Activated CD4-positive, alpha-beta T cell treated with anti-CD3 and anti-CD28 coated beads, Interleukin-10, Interleukin-2, amounts not matched to agents 100 ng/mL and 50 ng/mL, durations not matched to agents 16 hours and 8 hours (primary cell): Measurements from ENCODE around the gene PTH1R.

Experiments
- DNase-seq: peaks from one replicate; pipeline ENCODE4 v3.0.0-alpha.2; 2020

PTH1R gene

DNA sequence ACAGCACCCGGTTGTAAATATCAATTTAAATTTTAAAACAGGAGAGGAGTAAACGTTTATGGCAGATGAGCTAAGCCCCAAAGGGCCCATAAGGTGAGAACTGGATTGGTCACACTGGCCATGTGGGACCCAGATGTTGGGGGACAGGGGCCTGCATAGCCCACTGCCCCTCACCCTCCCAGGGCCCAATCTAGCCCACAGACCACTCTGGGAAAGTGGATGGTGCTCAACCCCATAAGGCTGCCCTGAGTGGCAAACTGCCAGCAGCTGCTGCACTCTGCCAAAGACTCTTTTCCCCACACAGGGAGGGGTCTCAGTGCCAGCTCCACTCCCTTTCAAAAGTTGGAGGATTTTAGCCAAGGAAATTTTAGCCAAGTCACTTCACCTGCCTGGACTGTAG lies 56.6 kb downstream of the PTH1R start:
- DNase-seq, result no peak

DNA sequence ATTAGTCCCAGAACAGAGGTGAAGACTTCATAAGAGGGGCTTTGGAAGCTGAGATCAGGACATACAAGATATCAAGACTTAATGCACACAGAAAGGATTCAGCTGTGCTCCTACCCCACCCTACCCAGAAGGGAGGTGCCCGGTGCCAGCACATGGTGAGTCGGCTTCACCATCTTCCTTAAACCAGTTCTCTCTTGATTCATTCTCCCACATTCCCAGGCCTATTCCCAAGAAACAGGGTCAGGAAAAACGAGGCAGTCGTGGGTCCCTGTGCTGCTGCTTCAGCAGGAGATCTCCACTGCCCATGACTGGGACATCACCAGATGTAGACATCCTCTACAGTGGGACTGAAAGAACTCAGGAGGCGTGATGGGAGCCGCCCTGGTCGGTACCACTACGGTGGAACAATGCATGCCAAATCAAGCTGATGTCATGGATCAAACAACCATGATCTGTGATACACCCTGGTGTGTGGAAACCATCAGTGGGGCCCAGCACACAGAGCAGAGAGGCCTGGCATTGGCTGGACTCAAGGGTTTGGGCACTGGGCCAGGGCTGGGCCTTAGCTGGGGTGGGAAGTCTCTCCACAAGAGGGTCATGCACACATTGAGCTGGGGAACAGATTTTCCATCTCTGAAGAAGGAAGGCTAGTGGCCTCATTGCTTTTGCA lies 57.1 kb downstream of the PTH1R start:
- no peak for DNase-seq

DNA sequence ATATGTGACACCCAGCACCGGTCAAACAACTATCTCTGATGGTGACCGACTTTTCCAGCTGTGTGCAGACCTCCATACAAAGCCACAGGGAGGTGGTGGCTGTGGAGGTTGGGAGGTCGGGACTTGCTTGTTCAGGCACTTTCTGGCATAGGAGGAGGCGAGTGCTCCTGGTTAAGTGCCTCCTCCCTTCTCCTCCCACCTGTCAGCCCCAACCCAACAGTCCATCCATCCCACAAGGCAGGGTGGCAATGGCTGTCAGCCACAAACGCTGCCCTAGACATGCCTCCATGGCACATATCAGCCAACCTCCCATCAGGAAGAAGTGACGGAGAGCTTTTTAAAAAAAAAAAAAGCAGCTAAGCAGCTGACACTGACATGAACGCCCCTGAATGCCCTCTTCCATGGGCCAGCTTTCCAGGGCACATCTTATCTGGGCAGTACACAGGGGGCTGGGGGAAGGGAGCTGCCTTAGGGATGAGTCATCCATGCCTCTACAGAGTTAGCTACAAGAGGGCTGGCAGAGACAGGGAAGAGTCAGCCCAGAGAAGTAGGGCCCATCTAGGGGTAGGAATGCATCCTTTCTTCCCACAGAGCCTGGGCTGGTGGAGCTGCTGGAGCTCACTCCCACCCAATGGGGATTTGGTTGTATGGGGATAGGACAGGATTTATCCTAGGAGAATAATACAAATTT lies 57.8 kb downstream of the PTH1R start:
- no peak for DNase-seq

DNA sequence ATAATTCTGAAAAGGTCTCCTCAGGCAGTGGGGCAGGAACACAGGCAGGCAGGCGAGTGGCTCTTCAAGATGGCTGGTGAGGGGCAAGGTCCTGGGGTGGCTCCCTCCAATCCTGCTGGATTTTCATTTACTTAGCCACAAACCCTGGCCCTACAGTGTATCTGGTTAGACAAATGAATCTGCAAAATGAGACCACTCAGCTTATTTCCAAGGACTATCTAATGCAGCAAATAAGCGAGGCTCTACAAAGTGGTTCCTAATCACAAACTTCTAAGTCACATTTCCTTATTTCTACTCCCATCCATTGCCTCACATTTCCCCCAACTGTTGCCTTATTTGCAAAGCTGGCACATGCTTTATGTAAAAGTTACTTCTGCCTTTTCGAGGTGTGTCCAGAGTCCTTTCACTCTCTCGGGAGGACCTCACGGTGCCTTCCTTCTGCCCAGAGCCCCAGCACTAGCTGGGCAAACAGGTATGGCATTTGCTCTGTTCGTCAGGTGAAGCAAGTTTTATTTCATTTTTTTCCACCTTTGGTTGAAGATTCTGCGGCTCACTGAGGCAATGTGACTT lies 58.6 kb downstream of the PTH1R start:
- DNase-seq, result no peak

DNA sequence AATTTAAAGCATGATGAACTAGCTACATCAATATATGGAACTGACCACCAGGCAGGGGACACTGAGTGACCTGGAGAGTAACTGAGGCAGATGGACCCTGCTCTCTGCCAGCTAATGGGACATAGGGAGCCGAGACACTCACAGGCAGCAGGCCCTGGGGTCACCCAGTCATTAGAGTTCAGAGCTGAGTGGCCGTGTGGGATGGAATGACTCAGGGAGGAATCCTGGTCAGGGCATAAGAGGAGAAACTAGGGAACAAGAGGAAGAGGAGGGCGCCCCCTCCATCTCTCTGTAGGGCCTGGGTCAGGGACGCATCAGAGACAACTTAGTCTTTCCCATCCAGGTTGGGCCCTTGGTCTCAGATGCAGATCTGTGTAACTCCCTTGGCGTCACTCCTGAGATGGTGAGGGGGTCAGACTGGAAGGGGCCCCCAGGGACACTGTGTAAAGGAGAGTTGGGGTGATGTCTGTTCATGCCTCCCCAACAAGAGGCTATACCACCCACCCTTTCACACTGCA lies 59.3 kb downstream of the PTH1R start:
- no peak for DNase-seq

DNA sequence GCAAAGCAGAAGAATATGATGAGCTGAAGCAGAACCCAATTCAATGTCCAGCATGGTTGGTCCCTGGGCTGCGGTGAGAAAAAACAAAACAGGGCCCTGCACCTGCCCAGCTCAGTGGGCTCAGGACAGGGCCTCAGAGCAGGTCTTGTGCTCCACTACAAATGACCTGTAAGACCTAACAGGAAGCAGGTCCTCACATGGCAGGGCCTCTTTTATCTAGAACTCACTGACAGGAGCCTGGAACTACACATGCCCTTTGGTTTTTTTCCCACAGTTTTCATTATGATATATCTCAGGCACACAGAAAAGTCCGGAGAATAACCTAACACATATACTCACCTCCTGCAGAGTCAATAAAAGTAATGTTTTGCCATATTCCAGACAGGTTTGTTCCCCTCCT lies 60.6 kb downstream of the PTH1R start:
- no peak for DNase-seq

DNA sequence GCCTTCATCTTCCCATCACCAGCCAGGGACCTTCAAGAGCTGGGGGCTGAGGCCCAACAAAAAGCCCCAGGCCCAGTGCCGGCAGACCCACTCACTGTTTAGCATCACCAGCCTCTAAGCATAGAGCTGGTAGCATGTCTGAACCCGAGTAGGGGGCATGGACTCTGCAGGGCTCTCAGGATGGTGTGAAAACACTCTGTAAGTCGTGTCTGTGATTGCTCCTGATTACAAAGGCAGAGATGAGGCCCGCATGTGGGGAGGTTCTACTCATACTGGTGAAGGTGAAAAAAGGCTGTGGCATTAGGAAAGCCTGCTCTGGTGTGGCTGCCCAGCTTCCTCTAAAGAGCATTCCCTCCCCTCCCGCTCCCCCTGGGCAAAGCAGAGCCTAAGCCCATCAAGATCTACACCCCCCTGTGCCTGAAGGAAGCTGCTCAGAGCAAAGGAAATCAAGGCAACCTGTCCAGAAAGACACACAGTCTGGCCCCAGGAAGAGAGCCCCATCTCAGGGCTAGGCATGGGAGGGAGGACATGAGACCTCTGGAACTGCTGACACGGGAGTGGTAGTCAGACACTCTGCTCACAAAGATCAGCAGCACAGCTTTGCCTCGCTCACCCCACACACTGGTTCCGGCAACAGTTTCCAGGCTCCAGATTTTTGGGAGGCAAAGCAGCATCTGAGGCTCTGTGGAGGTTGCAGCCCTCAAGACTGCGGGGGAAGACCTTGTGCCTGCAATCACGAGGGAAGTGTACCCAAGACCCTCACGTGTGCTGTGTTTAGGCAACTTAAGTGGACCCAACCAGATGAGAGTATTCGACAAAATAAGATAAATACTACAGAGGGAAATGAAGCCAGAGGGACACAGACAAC lies 62.3 kb downstream of the PTH1R start:
- no peak for DNase-seq

DNA sequence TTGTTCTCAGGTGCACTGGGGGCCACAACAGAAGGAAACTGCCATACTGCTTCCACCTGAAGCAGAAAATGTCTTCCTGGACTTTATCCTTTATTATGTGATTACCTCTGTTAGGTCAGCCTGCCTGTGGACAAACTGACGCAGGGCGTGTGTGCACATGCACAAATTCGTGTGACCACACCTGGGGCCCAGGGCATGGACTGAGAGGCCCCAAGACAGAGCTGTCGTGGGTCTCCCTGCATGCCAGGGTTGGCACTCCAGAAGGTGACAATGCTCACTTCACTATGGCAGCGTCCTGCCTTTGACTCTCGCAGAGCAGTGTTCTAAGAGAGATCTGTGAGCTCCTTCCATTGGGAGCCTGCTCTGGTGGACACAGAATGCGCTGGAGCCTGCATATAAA lies 64.6 kb downstream of the PTH1R start:
- DNase-seq, result no peak

DNA sequence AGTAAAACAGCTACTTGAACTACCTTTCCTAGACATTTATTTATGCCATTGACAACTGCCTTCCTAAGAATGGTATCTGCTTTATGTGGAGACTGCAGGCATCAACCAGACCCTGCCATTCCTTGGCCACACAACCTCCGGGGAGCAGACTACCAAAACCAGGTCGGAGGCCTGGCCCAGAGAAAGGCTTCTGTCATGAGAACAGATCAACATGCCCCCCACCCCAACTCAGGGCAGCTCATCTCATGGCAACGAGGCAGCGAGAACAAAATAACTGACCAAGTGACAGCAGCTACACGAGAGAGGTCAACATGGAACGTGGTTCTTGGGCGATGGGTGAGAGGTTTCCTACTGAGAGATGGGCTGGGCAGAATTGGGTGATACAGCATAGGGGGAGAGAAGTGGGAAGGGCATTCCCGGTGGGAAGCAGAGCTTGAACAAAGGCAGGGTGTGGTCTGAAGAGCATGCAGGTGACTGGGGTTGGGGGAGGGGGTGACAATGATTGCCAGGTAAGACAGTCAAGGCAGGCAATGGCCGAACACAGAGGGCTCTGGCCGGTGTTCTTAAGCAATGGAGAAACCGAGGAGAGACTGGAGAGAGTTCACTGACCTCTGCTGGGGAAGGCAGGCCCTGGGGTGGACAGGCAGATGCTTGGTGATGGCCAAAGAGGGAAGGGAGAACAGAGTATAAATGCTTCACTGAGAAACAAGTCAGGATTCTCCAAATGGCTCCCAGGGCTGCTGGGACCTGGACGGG lies 65.1 kb downstream of the PTH1R start:
- DNase-seq, result no peak

DNA sequence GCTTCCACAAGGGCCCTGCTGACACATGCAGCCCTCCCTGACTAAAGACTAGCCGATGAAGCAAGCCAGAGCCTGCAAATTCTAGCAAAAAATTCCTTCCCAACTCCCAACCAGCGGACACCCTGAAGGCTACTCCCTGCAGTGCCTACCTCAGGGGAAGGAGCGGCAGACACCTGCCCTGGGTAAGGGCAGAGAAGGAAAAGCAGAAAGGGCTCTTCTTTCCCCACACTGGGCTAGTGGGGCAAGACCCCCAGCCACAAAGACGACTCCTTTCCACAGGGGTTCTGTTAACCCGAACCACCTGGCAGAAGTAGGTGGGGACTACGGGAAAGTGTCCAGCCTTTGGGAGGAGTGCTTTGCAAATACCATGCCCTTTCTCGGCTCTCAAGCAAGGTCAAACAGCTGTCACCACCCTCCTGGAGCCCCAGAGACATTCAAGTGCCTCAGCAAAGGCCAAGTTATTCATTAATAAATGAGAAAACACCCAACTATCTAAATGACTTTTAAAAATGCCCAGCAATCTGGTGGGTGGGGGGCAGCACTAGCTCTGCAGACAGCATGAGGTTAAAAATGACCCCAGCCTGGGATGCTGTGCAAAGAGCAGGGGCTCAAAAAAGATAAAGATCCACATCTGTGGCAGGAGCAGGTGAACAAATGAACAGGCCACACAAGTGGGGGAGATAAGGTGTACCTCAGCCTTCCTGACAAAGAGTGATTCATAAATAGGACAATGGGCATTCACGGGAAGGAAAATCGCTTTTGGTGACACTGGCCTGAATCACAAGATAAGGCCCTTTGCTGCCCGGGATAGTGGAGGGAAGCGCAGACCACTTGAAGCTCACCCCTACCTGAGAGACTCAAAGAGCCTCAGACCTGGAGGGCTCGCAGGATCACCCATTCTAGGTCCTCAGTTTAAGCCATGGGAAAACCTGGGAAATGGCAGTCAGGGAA lies 66.0 kb downstream of the PTH1R start:
- no peak for DNase-seq

DNA sequence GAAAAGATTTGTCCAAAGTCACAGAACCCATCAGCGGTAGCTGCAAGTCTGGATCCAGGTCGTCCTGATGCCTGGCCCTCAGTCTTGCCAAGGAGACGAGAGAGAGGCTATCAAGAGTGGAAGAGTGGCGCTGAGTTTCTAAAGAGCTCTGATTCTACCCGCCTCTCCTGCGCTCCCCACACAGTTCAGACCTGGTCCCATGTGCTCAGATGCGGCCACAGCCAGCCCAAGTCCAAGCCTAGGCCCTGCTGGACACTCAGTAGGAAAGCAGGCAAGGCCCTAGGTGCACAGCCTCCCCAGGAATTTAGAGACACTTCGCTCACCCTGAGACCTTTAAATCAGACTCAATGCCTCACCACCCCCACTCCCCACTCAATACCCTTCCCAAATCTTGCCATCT lies 66.7 kb downstream of the PTH1R start:
- no peak for DNase-seq

DNA sequence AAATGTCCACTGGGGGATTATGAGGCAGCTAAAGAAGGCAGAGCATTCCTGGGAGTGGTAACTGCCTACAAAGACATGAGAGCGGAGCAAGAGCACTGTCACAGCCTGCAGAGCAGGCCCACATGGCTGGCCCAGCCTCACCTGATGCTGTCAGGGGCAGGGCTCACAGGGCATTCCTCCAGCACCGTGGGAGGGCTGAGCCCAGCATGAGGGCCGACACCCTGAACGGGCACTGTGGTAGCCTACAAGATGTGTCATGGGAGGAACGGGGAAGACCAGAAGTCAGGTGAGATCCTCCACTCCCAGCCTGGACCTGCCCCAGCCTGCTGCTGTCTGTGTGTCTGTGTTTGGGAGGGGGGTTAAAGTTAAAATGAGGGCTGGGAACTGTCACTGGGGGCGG lies 68.9 kb downstream of the PTH1R start:
- no peak for DNase-seq

DNA sequence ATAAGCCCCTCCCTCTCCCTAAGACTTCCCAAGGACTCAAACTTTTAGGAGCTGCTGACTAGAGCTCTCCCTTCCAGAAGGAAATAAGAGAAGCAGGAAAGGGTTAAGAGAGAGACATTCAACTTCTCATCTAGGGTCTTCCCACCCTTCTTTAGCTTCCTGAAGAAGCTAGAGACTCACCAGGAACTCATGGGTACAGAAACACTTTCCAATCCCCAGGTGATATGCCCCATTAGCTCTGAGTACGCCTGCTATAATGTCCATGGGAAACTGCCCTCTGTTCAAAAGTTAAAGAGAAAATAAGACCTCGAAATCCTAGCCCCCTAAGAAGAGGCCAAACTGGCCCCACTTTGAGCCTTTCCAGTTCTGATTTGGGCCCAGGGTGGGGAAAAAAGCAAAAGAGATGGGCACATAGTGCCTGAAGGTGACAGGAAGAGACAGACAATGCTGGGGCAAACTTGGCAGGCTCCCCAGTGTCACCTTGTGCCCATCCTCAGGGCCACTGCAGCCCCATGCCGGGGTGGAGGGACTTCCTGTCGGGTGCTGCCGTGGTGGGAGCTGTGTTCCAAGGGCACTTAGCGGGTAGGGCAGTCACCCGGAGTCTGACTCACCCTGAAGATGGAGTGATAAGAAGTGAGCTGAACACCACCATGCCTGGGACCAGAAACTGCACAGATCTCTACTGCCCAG lies 69.5 kb downstream of the PTH1R start:
- peak; percentile 83 for DNase-seq

DNA sequence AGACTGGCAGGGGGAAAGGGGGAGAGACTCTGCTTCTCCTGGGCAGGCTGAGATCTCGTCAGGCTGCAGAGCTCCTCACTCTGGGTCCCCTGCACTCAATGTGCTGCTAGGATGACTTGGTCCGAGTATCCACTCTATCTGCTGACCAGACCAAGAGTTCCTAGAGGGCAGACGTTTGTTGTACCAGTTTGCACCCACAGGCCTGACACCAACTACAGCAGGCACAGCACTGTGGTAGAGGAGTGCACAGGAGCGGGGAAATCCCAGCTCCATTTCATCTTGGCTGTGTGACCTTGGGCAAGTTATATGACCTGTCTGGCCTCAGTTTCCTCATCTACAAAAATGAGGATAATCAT lies 70.0 kb downstream of the PTH1R start:
- DNase-seq, result peak; percentile 39

DNA sequence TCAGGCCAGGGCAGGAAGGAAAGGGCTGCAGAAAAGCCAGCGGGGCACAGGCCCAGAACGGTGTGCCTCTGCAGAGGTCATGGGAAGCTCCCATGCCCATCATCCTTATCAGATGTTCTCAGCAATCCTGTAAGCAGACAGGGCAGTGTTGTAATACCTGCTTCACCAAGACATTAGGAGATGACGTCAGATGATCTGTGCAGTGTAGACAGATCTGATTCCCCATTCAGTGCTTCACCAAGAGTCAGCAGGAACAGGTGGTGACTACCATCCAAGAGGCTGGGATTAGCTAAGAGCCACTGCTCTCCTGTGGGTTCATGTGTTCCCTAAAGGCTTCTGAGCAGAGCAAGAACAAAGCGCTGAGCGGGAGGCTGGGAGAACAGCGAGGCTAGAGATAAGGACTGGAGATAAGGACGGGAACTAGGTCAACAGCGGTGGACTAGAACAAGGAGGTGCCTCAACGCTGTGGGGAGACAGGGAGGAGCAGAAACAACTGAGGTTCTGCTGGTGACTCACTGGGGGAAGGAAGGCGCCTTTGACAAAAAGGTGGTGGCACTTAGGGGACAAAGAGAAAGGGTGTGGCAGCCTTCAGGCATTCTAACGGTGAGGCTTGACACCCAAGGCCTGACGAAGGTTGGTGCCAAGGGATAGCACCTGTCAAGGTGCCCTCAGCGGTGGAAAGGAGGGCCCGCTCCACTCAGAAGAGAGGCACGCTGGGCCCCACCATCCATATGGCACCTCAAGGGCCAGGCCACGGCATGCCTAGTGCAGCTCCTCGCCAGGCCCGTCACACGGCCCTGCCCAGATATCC lies 70.7 kb downstream of the PTH1R start:
- DNase-seq, result peak; percentile 79

DNA sequence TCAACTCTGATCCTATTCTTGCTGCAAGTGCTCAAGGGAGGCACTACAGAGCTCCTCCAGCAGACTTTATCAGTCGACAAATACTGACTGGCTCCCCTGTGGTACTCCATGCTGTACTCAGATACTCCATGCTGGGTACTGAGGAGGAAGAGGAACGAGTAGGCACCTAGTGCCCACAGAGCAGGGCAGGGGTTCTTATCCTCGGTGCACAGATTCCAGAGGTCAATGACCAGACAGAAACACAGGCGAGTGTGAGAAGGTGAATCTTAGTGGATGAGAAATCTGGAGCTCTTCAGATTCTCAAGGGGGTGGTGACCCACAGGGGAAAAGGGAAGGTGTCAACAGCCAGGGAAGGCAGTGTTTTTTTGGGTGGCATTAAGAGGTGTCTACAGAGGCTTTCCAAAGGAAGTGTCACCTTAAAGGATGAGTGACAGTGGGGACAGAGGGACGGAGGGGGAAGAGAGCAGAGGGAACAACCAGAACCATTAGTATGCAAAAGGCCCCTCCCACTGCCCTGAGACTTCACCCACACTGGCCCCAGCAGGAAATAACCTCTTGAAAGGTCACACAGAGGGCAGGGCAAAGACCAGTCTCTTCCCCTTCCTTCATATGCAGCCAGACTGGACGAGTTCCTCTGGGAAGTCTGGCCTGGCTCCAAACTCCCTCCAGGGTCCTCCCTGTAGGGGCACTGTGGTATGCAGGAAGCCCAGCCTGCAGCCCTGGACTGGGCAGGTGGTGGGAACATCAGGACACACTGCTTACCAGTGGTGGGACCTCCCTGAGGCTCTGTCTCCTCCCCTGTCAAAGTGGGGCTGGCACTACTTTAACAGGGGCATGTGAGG lies 71.5 kb downstream of the PTH1R start:
- DNase-seq, result peak; percentile 38

DNA sequence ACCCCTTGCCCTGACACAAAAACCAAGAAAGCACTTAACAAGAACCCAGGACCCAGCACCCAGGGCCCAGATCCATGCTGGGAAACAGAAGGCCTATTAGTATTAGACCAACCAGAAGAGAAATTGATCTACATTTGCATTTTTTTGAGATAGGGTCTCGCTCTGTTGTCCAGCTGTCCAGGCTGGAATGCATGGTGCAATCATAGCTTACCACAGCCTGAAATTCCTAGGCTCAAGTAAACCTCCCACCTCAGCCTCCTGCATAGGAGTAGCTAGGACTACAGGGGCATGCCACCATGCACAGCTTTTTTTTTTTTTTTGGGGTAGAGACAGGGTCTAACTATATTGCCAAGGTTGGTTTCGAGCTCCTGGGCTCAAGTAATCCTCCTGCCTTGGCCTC lies 72.7 kb downstream of the PTH1R start:
- no peak for DNase-seq

DNA sequence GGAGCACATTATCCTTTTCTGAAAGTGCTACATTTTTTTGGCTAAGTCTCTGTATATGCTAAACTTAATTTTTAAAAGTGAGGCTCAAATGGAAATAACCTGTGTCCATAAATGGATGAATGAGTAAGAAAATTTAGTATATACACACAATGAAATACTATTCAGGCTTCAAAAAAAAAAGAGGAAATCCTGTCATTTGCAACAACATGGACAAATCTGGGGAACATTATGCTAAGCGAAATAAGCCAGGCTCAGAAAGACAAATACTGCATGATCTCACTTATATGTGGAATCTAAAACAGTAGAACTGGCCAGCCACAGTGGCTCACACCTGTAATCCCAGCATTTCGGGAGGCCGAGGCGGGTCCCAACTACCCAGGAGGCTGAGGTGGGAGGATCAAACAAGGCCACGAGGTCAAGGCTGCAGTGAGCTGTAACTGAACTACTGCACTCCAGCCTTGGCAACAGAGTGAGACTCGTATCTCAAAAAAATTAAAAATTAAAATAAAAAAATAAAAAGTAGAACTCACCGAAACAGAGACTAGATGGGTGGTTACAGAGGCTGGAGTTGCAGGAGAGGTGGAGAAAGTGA lies 73.2 kb downstream of the PTH1R start:
- DNase-seq, result no peak

DNA sequence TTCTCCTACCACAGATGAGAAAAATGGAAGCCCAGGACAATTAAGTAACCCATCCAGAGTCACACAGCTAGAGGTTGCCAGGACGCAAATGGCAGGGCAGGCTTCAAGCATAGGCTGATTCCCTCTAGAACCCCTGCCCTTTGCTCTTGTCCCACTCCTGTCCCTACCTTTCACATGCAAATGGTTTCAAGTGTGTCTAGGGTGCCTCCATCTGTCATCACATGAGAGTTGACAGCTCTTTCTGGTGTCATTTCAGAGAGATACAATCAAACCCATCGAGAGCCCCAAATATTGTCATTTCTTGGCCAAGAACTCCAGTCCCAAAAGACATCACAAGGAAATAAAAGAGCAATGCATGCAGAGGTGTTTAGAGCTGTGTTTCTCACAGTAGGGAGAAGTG lies 75.3 kb downstream of the PTH1R start:
- DNase-seq, result no peak
